Coronary artery (tissue), 2 donors: ENCODE measurements around the gene VGLL3.

ENCODE experiments used
- DNase-seq: peaks from one replicate; pipeline ENCODE4 v3.0.0-alpha.2; 2017; ENCODE audit warnings: low spot score
- H3K27ac ChIP-seq, 2 donors: fragments of 200-600 bp; sonication (generic); one replicate each; pipeline ENCODE4 v1.5.1; 2016 to 2019
- H3K4me3 ChIP-seq: fragments of 200-600 bp; sonication (generic); 2 replicates; pipeline ENCODE4 v1.5.1; 2016; ENCODE audit warnings: mild to moderate bottlenecking, moderate library complexity
- TF ChIP-seq, protein P1 (sequence below): fragments of 200-600 bp; sonication (generic); IDR thresholded peaks from one replicate; pipeline ENCODE4 v1.5.1; 2019; ENCODE audit warnings: antibody characterized with exemption

The VGLL3 gene

GRCh38 chr3:87009271-87009670, 18.3 kb upstream of the VGLL3 start:
- DNase-seq = no peak
- Histone ChIP-seq H3K4me3 (no peak overlapping the region), H3K27ac (no peak overlapping the region)
- TF ChIP-seq, protein P1, sequence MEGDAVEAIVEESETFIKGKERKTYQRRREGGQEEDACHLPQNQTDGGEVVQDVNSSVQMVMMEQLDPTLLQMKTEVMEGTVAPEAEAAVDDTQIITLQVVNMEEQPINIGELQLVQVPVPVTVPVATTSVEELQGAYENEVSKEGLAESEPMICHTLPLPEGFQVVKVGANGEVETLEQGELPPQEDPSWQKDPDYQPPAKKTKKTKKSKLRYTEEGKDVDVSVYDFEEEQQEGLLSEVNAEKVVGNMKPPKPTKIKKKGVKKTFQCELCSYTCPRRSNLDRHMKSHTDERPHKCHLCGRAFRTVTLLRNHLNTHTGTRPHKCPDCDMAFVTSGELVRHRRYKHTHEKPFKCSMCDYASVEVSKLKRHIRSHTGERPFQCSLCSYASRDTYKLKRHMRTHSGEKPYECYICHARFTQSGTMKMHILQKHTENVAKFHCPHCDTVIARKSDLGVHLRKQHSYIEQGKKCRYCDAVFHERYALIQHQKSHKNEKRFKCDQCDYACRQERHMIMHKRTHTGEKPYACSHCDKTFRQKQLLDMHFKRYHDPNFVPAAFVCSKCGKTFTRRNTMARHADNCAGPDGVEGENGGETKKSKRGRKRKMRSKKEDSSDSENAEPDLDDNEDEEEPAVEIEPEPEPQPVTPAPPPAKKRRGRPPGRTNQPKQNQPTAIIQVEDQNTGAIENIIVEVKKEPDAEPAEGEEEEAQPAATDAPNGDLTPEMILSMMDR = no peak

DNA sequence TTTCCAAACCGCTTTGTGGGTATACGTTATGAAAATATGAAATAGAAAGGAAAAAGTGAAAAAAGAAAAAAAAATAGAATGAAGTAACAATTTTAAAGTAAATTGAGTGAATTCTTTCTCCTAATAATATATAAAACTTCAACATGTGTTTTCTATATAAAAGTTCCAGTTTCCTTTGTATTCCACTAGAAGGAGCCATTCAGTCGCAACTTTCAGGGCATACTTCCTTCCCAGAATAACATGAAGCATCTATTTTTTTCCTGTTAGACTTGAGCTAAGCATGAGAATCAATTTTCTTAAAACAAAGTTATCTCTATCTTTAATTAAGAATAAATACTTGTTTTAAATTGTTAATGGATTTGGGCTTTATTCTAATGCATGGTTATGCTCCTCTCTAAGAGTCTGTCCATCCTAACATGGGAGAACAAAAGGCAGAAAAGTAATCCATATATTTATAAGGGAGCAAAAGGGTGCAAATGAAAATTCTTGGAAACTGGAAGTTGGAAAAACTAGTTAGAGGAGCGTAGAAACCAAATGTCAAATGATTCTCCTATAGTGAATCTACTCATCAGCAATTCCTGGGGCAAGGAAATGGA, 16.0 kb upstream of the VGLL3 start:
- TF ChIP-seq, protein P1 = peak; percentile 13
- no peak overlapping the region for H3K27ac ChIP-seq
- DNase-seq = no peak
- H3K4me3 ChIP-seq = no peak overlapping the region

DNA sequence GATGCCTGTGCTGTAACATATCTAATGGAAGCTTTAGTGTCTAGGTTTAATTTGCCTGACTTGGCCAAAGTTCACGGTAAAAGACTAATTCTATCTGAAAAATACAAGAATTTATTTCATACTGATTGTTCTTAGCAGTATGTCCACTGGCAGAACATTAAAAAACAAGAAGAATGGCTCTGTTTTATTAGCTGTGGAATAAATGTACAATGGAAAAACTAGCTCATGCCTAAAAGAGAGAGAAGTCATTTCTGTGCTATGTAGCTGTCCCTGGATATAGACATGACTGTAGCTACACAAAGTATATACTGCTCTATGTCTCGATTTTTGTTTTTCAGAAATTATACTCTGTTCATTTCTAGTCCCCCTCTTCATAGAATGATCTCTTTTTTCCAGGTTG, 13.9 kb upstream of the VGLL3 start:
- H3K27ac ChIP-seq = no peak overlapping the region
- no peak for DNase-seq
- TF ChIP-seq, protein P1 = no peak
- H3K4me3 ChIP-seq = no peak overlapping the region

GRCh38 chr3:87002346-87002745, 11.4 kb upstream of the VGLL3 start:
- TF ChIP-seq, protein P1 = no peak
- DNase-seq = no peak
- Histone ChIP-seq H3K27ac (no peak overlapping the region), H3K4me3 (no peak overlapping the region)

DNA sequence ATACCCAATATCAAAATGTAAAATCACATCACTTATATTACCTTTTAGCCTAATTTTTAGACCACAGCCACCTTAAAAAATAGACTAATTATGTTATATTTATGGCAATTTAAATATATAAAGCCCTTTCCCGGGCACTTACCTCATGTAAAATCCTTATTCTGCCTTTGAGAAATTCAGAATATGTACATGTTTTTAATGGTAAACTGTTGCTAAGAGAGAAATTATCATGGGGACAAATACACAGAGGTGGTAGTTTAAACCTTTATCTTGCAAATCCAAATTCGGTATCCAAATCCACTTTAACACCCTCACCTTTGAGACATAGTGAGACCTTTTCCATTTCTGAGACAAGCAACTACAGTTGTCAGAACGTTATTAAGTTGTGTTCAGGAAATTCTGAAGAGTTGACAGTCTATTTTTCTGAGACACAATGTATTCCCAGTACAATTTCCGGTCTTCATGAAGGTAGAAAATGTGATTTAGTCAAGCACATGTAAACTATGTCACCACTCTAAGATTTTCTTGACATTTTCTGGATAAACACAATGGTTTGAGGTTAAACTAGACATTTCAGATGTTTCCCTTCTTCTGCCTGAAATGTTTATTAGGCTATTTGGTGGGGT, 10.6 kb upstream of the VGLL3 start:
- H3K27ac ChIP-seq = no peak overlapping the region
- H3K4me3 ChIP-seq = no peak overlapping the region
- no peak for DNase-seq
- TF ChIP-seq, protein P1 = no peak

- TF ChIP-seq, protein P1 = no peak
- Histone ChIP-seq H3K4me3 (no peak overlapping the region), H3K27ac (no peak overlapping the region)
- no peak for DNase-seq
These were observed 10.0 kb upstream of the VGLL3 start for GRCh38 chr3:87000940-87001339.

DNA sequence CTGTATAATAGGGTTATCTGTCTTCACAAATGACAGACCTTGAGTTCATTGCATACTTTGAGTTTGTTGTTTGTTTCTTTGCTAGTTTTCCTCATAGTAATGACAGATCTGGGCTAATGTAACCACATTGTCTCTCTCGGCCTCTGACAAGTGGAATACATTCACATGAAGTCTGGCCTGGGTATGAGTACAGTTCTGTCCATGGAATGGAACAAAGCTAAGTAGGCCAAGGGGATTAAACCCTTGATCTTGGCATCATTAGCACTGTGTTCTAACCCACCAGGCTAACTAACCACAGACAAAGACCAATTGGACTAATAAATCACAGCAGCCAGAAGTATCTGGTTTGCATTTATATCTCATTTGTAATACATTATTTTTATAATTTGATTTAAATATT, 7.6 kb upstream of the VGLL3 start:
- Histone ChIP-seq H3K4me3 (no peak overlapping the region), H3K27ac (no peak overlapping the region)
- DNase-seq = no peak
- TF ChIP-seq, protein P1 = no peak
